OCI-LY1 (cell line): ENCODE measurements around the gene METTL25B.

Experiments used
- H2AFZ ChIP-seq: fragments of 200-600 bp; sonication (generic), shearing (Covaris generic); 2 replicates; pipeline ENCODE4 v1.6.0; 2014; ENCODE audit warnings: antibody characterized with exemption, mild to moderate bottlenecking, low read length
- H3F3A ChIP-seq: fragments of 200-600 bp; sonication (generic), shearing (Covaris generic); 2 replicates; pipeline ENCODE4 v1.6.0; 2014; ENCODE audit warnings: mild to moderate bottlenecking, antibody characterized with exemption, low read length, moderate library complexity; ENCODE audit not compliant: insufficient read depth
- H3K27ac ChIP-seq: fragments of 200-600 bp; sonication (generic); 2 replicates; pipeline ENCODE4 v1.5.1; 2014; ENCODE audit warnings: low read length, mixed run types, mild to moderate bottlenecking, low read depth; ENCODE audit not compliant: poor library complexity, severe bottlenecking
- H3K27me3 ChIP-seq: fragments of 200-600 bp; sonication (generic); 2 replicates; pipeline ENCODE4 v1.6.0; 2014; ENCODE audit warnings: antibody characterized with exemption, mild to moderate bottlenecking, low read length, moderate library complexity; ENCODE audit not compliant: insufficient read depth
- H3K36me3 ChIP-seq: fragments of 200-600 bp; sonication (generic); 2 replicates; pipeline ENCODE4 v1.6.1; 2014; ENCODE audit warnings: mild to moderate bottlenecking, antibody characterized with exemption, low read length, moderate library complexity, mixed read lengths; ENCODE audit not compliant: insufficient read depth
- H3K4me1 ChIP-seq: fragments of 200-600 bp; sonication (generic); 2 replicates; pipeline ENCODE4 v1.5.1; 2014; ENCODE audit warnings: mild to moderate bottlenecking, low read length, moderate library complexity; ENCODE audit not compliant: insufficient read depth, severe bottlenecking
- H3K4me2 ChIP-seq: fragments of 200-600 bp; sonication (generic), shearing (Covaris generic); 2 replicates; pipeline ENCODE4 v1.6.1; 2014; ENCODE audit warnings: low read length
- H3K4me3 ChIP-seq: fragments of 200-600 bp; sonication (generic); 2 replicates; pipeline ENCODE4 v1.5.1; 2014; ENCODE audit warnings: low read length, low read depth, mild to moderate bottlenecking, mixed read lengths; ENCODE audit not compliant: poor library complexity, severe bottlenecking
- H3K79me2 ChIP-seq: fragments of 200-600 bp; shearing (Covaris generic); 2 replicates; pipeline ENCODE4 v1.6.1; 2016; ENCODE audit warnings: mixed run types, low read length, mixed read lengths; ENCODE audit not compliant: insufficient read depth
- H3K9ac ChIP-seq: fragments of 200-600 bp; sonication (generic), shearing (Covaris generic); 2 replicates; pipeline ENCODE4 v1.6.1; 2014; ENCODE audit warnings: mild to moderate bottlenecking, low read length, mixed read lengths
- H3K9me2 ChIP-seq: fragments of 200-600 bp; sonication (generic), shearing (Covaris generic); 2 replicates; pipeline ENCODE4 v1.6.1; 2014; ENCODE audit warnings: low read depth, mild to moderate bottlenecking, low read length, mixed read lengths
- H3K9me3 ChIP-seq: fragments of 200-600 bp; shearing (Covaris generic); 2 replicates; pipeline ENCODE4 v1.6.1; 2014; ENCODE audit warnings: low read length, mixed read lengths
- H4K20me1 ChIP-seq: fragments of 200-600 bp; sonication (generic), shearing (Covaris generic); 2 replicates; pipeline ENCODE4 v1.6.0; 2016; ENCODE audit warnings: mild to moderate bottlenecking, low read length; ENCODE audit not compliant: insufficient read depth
- CTCF ChIP-seq: fragments of 200-600 bp; sonication (generic), shearing (Covaris generic); IDR thresholded peaks from 2 replicates; pipeline ENCODE4 v1.5.1; 2017; ENCODE audit warnings: mild to moderate bottlenecking, antibody characterized with exemption, low read length, moderate library complexity, mixed read lengths
- EZH2 ChIP-seq: fragments of 200-600 bp; sonication (generic), shearing (Covaris generic); IDR thresholded peaks from 2 replicates; pipeline ENCODE4 v1.8.0; 2017; ENCODE audit warnings: borderline replicate concordance, mixed run types, mild to moderate bottlenecking, antibody characterized with exemption, low read length, moderate library complexity, mixed read lengths

Gene METTL25B

GRCh38 chr1:156709031-156709430, 19.2 kb upstream of the METTL25B start:
- peaks cover 15% of the 10 kb centered on the region for H3K4me1 ChIP-seq
- no peak overlapping the region for H3K4me3 ChIP-seq
- H3K79me2 ChIP-seq = no peaks in the 10 kb centered on the region
- no peak overlapping the region for H2AFZ ChIP-seq
- H3F3A ChIP-seq = no peaks in the 10 kb centered on the region
- H3K27me3 ChIP-seq = peaks cover 3% of the 10 kb centered on the region; the same call in 1 of the 2 replicates
- H3K9ac ChIP-seq = no peak overlapping the region
- no peak overlapping the region for H3K4me2 ChIP-seq
- TF ChIP-seq CTCF (no peak), EZH2 (no peak)
- H3K9me3 ChIP-seq = no peaks in the 10 kb centered on the region
- no peaks in the 10 kb centered on the region for H4K20me1 ChIP-seq
- no peaks in the 10 kb centered on the region for H3K9me2 ChIP-seq
- H3K36me3 ChIP-seq = no peaks in the 10 kb centered on the region
- no peak overlapping the region for H3K27ac ChIP-seq

- no peak overlapping the region for H2AFZ ChIP-seq
- peaks cover 15% of the 10 kb centered on the region for H3K4me1 ChIP-seq
- H3F3A ChIP-seq = no peaks in the 10 kb centered on the region
- TF ChIP-seq CTCF (no peak), EZH2 (no peak)
- H3K9ac ChIP-seq = no peak overlapping the region
- no peak overlapping the region for H3K27ac ChIP-seq
- H3K4me3 ChIP-seq = no peak overlapping the region
- H3K9me3 ChIP-seq = no peaks in the 10 kb centered on the region
- H3K27me3 ChIP-seq = no peaks in the 10 kb centered on the region
- H4K20me1 ChIP-seq = no peaks in the 10 kb centered on the region
- H3K9me2 ChIP-seq = no peaks in the 10 kb centered on the region
- H3K79me2 ChIP-seq = no peaks in the 10 kb centered on the region
- no peak overlapping the region for H3K4me2 ChIP-seq
- H3K36me3 ChIP-seq = no peaks in the 10 kb centered on the region
These were observed 18.3 kb upstream of the METTL25B start for GRCh38 chr1:156709757-156710489.

- TF ChIP-seq CTCF (no peak), EZH2 (no peak)
- Histone ChIP-seq H3K4me2 (no peak overlapping the region), H3K27ac (no peak overlapping the region)
These were observed 17.1 kb upstream of the METTL25B start for GRCh38 chr1:156711011-156711817.

More at GRCh38 chr1:156711011-156711817, 17.1 kb upstream of the METTL25B start:
- Histone ChIP-seq H2AFZ (no peak overlapping the region), H3K4me1 (peaks cover 5% of the 10 kb centered on the region), H3K27me3 (no peaks in the 10 kb centered on the region), H3F3A (no peaks in the 10 kb centered on the region), H4K20me1 (no peaks in the 10 kb centered on the region), H3K4me3 (no peak overlapping the region), H3K9ac (no peak overlapping the region), H3K36me3 (no peaks in the 10 kb centered on the region; the same call in 1 of the 2 replicates), H3K9me3 (no peaks in the 10 kb centered on the region), H3K9me2 (no peaks in the 10 kb centered on the region), H3K79me2 (no peaks in the 10 kb centered on the region)
